GM12878 (cell line): ENCODE measurements around the gene THBD. TPM values are rescaled to one million over a fixed set of nuclear protein-coding genes. Genes with fewer than 3 reads are reported as not detected.

Source experiments
- ATAC-seq: fragments of 200-7000 bp; cut with Tn5 transposase; 3 replicates; pipeline ENCODE4 v1.9.1; 2020; ENCODE audit warnings: mild to moderate bottlenecking, moderate library complexity
- BruUV-seq: library from RNA; stranded (reverse); fragments of 400-500 nt; replicated peaks from 2 replicates; lab custom pipeline; 2021; lab: Mats Ljungman, UMichigan
- CTCF ChIA-PET: fragments of 300-600 bp; sonication (Branson Sonifier 250); formaldehyde crosslinking; extraction: SDS; loops from one replicate; lab custom pipeline; 2021; ENCODE audit warnings: inconsistent platforms; lab: Yijun Ruan, JAX
- POLR2A ChIA-PET: fragments of 350-600 bp; formaldehyde crosslinking; extraction: SDS; loops from one replicate; lab custom pipeline; 2021; ENCODE audit warnings: inconsistent platforms; lab: Charles Lee
- RAD21 ChIA-PET: fragments of 300-600 bp; sonication (Branson Sonifier 250); formaldehyde crosslinking; loops from one replicate; lab custom pipeline; 2023; ENCODE audit warnings: antibody characterized with exemption; ENCODE audit not compliant: unreplicated experiment; lab: Charles Lee
- SMC1A ChIA-PET: fragments of 300-600 bp; sonication (Branson Sonifier 250); formaldehyde crosslinking; loops from one replicate; lab custom pipeline; 2023; ENCODE audit not compliant: unreplicated experiment, uncharacterized antibody; lab: Charles Lee
- DNase-seq: peaks from one replicate; pipeline ENCODE4 v3.0.0-alpha.2; 2011; ENCODE audit warnings: low read depth, low spot score
- FAIRE-seq: peaks from 3 replicates; lab custom pipeline; 2011; peaks lifted over from hg19 to GRCh38; lab: Jason Lieb, UNC
- H2AFZ ChIP-seq: 2 replicates; pipeline ENCODE4 v1.6.0; 2011; ENCODE audit warnings: low read depth, low read length, control low read depth; ENCODE audit not compliant: control insufficient read depth
- H3K27ac ChIP-seq: 2 replicates; pipeline ENCODE4 v1.5.1; 2011; ENCODE audit warnings: control low read depth; ENCODE audit not compliant: control insufficient read depth, insufficient read depth
- H3K27me3 ChIP-seq, 2 experiments: replicated peaks in 1 of 2; 2 replicates each; pipeline versions ENCODE4 v1.6.0 to v1.6.1; 2011; ENCODE audit warnings: low read length in 1 of 2; ENCODE audit not compliant: control insufficient read depth in 2 of 2, insufficient read depth in 2 of 2
- H3K36me3 ChIP-seq, 2 experiments: 2 replicates each; pipeline ENCODE4 v1.5.1; 2011; ENCODE audit warnings: low read length in 1 of 2; ENCODE audit not compliant: control insufficient read depth in 2 of 2, insufficient read depth in 2 of 2
- H3K4me1 ChIP-seq: 2 replicates; pipeline ENCODE4 v1.6.1; 2011; ENCODE audit warnings: mild to moderate bottlenecking, low read length, moderate library complexity, mixed read lengths; ENCODE audit not compliant: control insufficient read depth, insufficient read depth
- H3K4me2 ChIP-seq: 2 replicates; pipeline ENCODE4 v1.6.0; 2011; ENCODE audit warnings: control low read depth; ENCODE audit not compliant: control insufficient read depth, insufficient read depth
- H3K4me3 ChIP-seq: fragments of 200-600 bp; sonication (generic); 2 replicates; pipeline ENCODE4 v1.5.1; 2016
- H3K79me2 ChIP-seq: 2 replicates; pipeline ENCODE4 v1.6.0; 2011; ENCODE audit warnings: low read length; ENCODE audit not compliant: control insufficient read depth, insufficient read depth
- H3K9ac ChIP-seq: 2 replicates; pipeline ENCODE4 v1.8.0; 2011; ENCODE audit warnings: low read length, control low read depth, mixed read lengths; ENCODE audit not compliant: control insufficient read depth, insufficient read depth
- H3K9me3 ChIP-seq: replicated peaks from 3 replicates; pipeline ENCODE4 v1.5.1; 2011; ENCODE audit warnings: mild to moderate bottlenecking, low read length; ENCODE audit not compliant: control insufficient read depth, insufficient read depth
- H4K20me1 ChIP-seq: 2 replicates; pipeline ENCODE4 v1.6.0; 2011; ENCODE audit not compliant: control insufficient read depth, insufficient read depth
- ATF3 ChIP-seq: IDR thresholded peaks from 2 replicates; pipeline ENCODE4 v1.6.1; 2011; ENCODE audit warnings: low read depth, mild to moderate bottlenecking, low read length, moderate library complexity, borderline replicate concordance; ENCODE audit errors: extremely low read depth
- FOXK2 ChIP-seq: fragments of 450-650 bp; IDR thresholded peaks from 2 replicates; pipeline ENCODE4 v1.6.1; 2017; ENCODE audit warnings: mild to moderate bottlenecking, moderate library complexity
- GATAD2B ChIP-seq: fragments of 450-650 bp; conservative IDR thresholded peaks from 2 replicates; pipeline ENCODE4 v1.6.1; 2017; ENCODE audit warnings: low read depth, mild to moderate bottlenecking, moderate library complexity
- IRF4 ChIP-seq: IDR thresholded peaks from 2 replicates; pipeline ENCODE4 v1.6.1; 2011; ENCODE audit warnings: low read depth, low read length
- KAT2A ChIP-seq: conservative IDR thresholded peaks from 2 replicates; pipeline ENCODE4 v1.6.1; 2011; ENCODE audit warnings: low read depth, low read length; ENCODE audit not compliant: control insufficient read depth
- KLF5 ChIP-seq: fragments of 450-650 bp; IDR thresholded peaks from 2 replicates; pipeline ENCODE4 v1.6.1; 2014; ENCODE audit warnings: mild to moderate bottlenecking; ENCODE audit not compliant: partially characterized antibody
- MTA3 ChIP-seq: IDR thresholded peaks from 2 replicates; pipeline ENCODE4 v1.6.1; 2012; ENCODE audit warnings: low read length, inconsistent platforms, borderline replicate concordance
- RUNX3 ChIP-seq: IDR thresholded peaks from 2 replicates; pipeline ENCODE4 v1.6.1; 2012; ENCODE audit warnings: low read length, inconsistent platforms
- SIX5 ChIP-seq: IDR thresholded peaks from 2 replicates; pipeline ENCODE4 v1.6.1; 2011; ENCODE audit warnings: mild to moderate bottlenecking, low read depth, low read length, moderate library complexity; ENCODE audit not compliant: severe bottlenecking
- SMARCA5 ChIP-seq: fragments of 450-650 bp; IDR thresholded peaks from 2 replicates; pipeline ENCODE4 v1.6.1; 2017; ENCODE audit warnings: mild to moderate bottlenecking
- SP1 ChIP-seq: IDR thresholded peaks from one replicate; pipeline ENCODE4 v1.6.1; 2011; ENCODE audit warnings: low read depth, low read length
- ZBTB33 ChIP-seq: fragments of 450-650 bp; IDR thresholded peaks from 2 replicates; pipeline ENCODE4 v1.6.1; 2017; ENCODE audit warnings: mild to moderate bottlenecking
- ZBTB40 ChIP-seq: fragments of 450-650 bp; IDR thresholded peaks from 2 replicates; pipeline ENCODE4 v1.6.1; 2016; ENCODE audit warnings: mild to moderate bottlenecking, moderate library complexity, borderline replicate concordance
- ZNF207 ChIP-seq: fragments of 450-650 bp; IDR thresholded peaks from 2 replicates; pipeline ENCODE4 v1.6.1; 2014; ENCODE audit warnings: antibody characterized with exemption, mild to moderate bottlenecking, borderline replicate concordance
- ZNF384 ChIP-seq: IDR thresholded peaks from 2 replicates; pipeline ENCODE4 v1.6.1; 2012; ENCODE audit warnings: low read depth, mild to moderate bottlenecking, low read length, improper control_type of control experiment, borderline replicate concordance
- ZZZ3 ChIP-seq: IDR thresholded peaks from 2 replicates; pipeline ENCODE4 v1.6.1; 2011; ENCODE audit warnings: low read depth; ENCODE audit not compliant: control insufficient read depth, insufficient read length
- WGBS: methylation state at CpG from one replicate; pipeline ENCODE4 v1.1.6; 2016; ENCODE audit warnings: low lambda C conversion rate; ENCODE audit not compliant: insufficient replicate concordance, insufficient coverage; ENCODE audit errors: missing lambda C conversion rate; 5-methylcytosine and 5-hydroxymethylcytosine counted together
- in situ Hi-C: fragments of 300-500 bp; cut with MboI; formaldehyde crosslinking; loops from 9 replicates; pipeline ENCODE4 v1.14.3; 2018; ENCODE audit warnings: mixed read lengths
- intact Hi-C: fragments of 100-400 bp; cut with micrococcal nuclease; formaldehyde crosslinking; loops from one replicate; pipeline ENCODE4 v1.14.2; 2022; ENCODE audit not compliant: unreplicated experiment
- polyA plus RNA-seq, 11 experiments: library from polyadenylated mRNA; depleted of rRNA in 4 of 11; unstranded in 6 of 11; stranded (reverse) in 5 of 11; fragments of >200 nt; fragmentation: Nextera tagmentation in 4 of 11; fragmentation: Illumina TruSeq in 1 of 11; extraction: Ambion mirVana in 4 of 11; extraction: Trizol in 1 of 11; gene quantifications; 1 replicate in 1 of 11; 2 replicates in 10 of 11; pipeline versions ENCODE4 v1.2.1 to v1.2.3, GENCODE V29; 2011 to 2016; ENCODE audit warnings: inconsistent platforms in 2 of 11, missing spikeins in 2 of 11, low read depth in 1 of 11
- total RNA-seq, 4 experiments: library from RNA; depleted of rRNA in 3 of 4; stranded (reverse); fragments of >200 nt in 3 of 4; fragmentation: Illumina TruSeq in 1 of 4; extraction: Trizol in 1 of 4; gene quantifications; 2 replicates each; pipeline versions ENCODE4 v1.2.1 to v1.2.3, GENCODE V29; 2013 to 2021

Gene THBD
- total and polyA plus RNA-seq, 10 of the 15 experiments (the other 5 are each of a cell fraction or from before 2014, with no cell fraction given) = not detected

- BruUV-seq = no TSS peak
- ChIA-PET CTCF (interaction anchor here (1.3 kb wide), 1 partner anchor 215 kb away, joined by 3 read pairs; no protein-coding TSS in a partner anchor), SMC1A (no interaction called here)
- no peak for FAIRE-seq
- no peak for DNase-seq
- Histone ChIP-seq H4K20me1 (no peaks in the 10 kb centered on the region), H3K27me3 (no peaks in the 10 kb centered on the region; a peak in 2 of 4 replicates), H3K27ac (no peak overlapping the region), H3K79me2 (no peaks in the 10 kb centered on the region), H3K4me2 (no peak overlapping the region)
- in situ Hi-C loops = no loop called here
- intact Hi-C loops = no loop called here
- no peak for ATAC-seq
- TF ChIP-seq FOXK2 = no peak
- no peak for TF ChIP-seq SMARCA5
- no peak for TF ChIP-seq SIX5
- TF ChIP-seq IRF4 = no peak
- no peak for TF ChIP-seq ZBTB33
- no peak for TF ChIP-seq ZZZ3
- TF ChIP-seq SP1 = no peak
- no peak for TF ChIP-seq ZBTB40
- TF ChIP-seq KLF5 = no peak
- no peak for TF ChIP-seq GATAD2B
- TF ChIP-seq MTA3 = no peak
- no peak for TF ChIP-seq ATF3
- TF ChIP-seq RUNX3 = no peak
- no peak for TF ChIP-seq ZNF207
- no peak for TF ChIP-seq ZNF384
- TF ChIP-seq KAT2A = no peak
- TF ChIP-seq, all 136 proteins: peak for 0
- ChIA-PET RAD21 (interaction anchor here (1.4 kb wide), 1 partner anchor 329 kb away, joined by 3 read pairs; no protein-coding TSS in a partner anchor), POLR2A (no interaction called here)
- Histone ChIP-seq H2AFZ (no peak overlapping the region), H3K9ac (no peak overlapping the region), H3K4me3 (no peak overlapping the region), H3K9me3 (no peaks in the 10 kb centered on the region), H3K36me3 (no peaks in the 10 kb centered on the region), H3K4me1 (no peaks in the 10 kb centered on the region)
- 28% methylated on average over 12 of the region's 12 CpGs for WGBS
Measured at GRCh38 chr20:23020230-23021018, 29.0 kb downstream of the THBD start.
